GM12878 (cell line): ENCODE results near the gene ERCC2. TPM values are rescaled to one million over a fixed set of nuclear protein-coding genes. Genes with fewer than 3 reads are reported as not detected.

Experiments used
- ATAC-seq: fragments of 200-7000 bp; cut with Tn5 transposase; 3 replicates; pipeline ENCODE4 v1.9.1; 2020; ENCODE audit warnings: mild to moderate bottlenecking, moderate library complexity
- BruUV-seq: library from RNA; stranded (reverse); fragments of 400-500 nt; replicated peaks from 2 replicates; lab custom pipeline; 2021; lab: Mats Ljungman, UMichigan
- CTCF ChIA-PET: fragments of 300-600 bp; sonication (Branson Sonifier 250); formaldehyde crosslinking; extraction: SDS; loops from one replicate; lab custom pipeline; 2021; ENCODE audit warnings: inconsistent platforms; lab: Yijun Ruan, JAX
- POLR2A ChIA-PET: fragments of 350-600 bp; formaldehyde crosslinking; extraction: SDS; loops from one replicate; lab custom pipeline; 2021; ENCODE audit warnings: inconsistent platforms; lab: Charles Lee
- RAD21 ChIA-PET: fragments of 300-600 bp; sonication (Branson Sonifier 250); formaldehyde crosslinking; loops from one replicate; lab custom pipeline; 2023; ENCODE audit warnings: antibody characterized with exemption; ENCODE audit not compliant: unreplicated experiment; lab: Charles Lee
- SMC1A ChIA-PET: fragments of 300-600 bp; sonication (Branson Sonifier 250); formaldehyde crosslinking; loops from one replicate; lab custom pipeline; 2023; ENCODE audit not compliant: unreplicated experiment, uncharacterized antibody; lab: Charles Lee
- DNase-seq: peaks from one replicate; pipeline ENCODE4 v3.0.0-alpha.2; 2011; ENCODE audit warnings: low read depth, low spot score
- FAIRE-seq: peaks from 3 replicates; lab custom pipeline; 2011; peaks lifted over from hg19 to GRCh38; lab: Jason Lieb, UNC
- H2AFZ ChIP-seq: 2 replicates; pipeline ENCODE4 v1.6.0; 2011; ENCODE audit warnings: low read depth, low read length, control low read depth; ENCODE audit not compliant: control insufficient read depth
- H3K27ac ChIP-seq: 2 replicates; pipeline ENCODE4 v1.5.1; 2011; ENCODE audit warnings: control low read depth; ENCODE audit not compliant: control insufficient read depth, insufficient read depth
- H3K27me3 ChIP-seq, 2 experiments: replicated peaks in 1 of 2; 2 replicates each; pipeline versions ENCODE4 v1.6.0 to v1.6.1; 2011; ENCODE audit warnings: low read length in 1 of 2; ENCODE audit not compliant: control insufficient read depth in 2 of 2, insufficient read depth in 2 of 2
- H3K36me3 ChIP-seq, 2 experiments: 2 replicates each; pipeline ENCODE4 v1.5.1; 2011; ENCODE audit warnings: low read length in 1 of 2; ENCODE audit not compliant: control insufficient read depth in 2 of 2, insufficient read depth in 2 of 2
- H3K4me1 ChIP-seq: 2 replicates; pipeline ENCODE4 v1.6.1; 2011; ENCODE audit warnings: mild to moderate bottlenecking, low read length, moderate library complexity, mixed read lengths; ENCODE audit not compliant: control insufficient read depth, insufficient read depth
- H3K4me2 ChIP-seq: 2 replicates; pipeline ENCODE4 v1.6.0; 2011; ENCODE audit warnings: control low read depth; ENCODE audit not compliant: control insufficient read depth, insufficient read depth
- H3K4me3 ChIP-seq: fragments of 200-600 bp; sonication (generic); 2 replicates; pipeline ENCODE4 v1.5.1; 2016
- H3K79me2 ChIP-seq: 2 replicates; pipeline ENCODE4 v1.6.0; 2011; ENCODE audit warnings: low read length; ENCODE audit not compliant: control insufficient read depth, insufficient read depth
- H3K9ac ChIP-seq: 2 replicates; pipeline ENCODE4 v1.8.0; 2011; ENCODE audit warnings: low read length, control low read depth, mixed read lengths; ENCODE audit not compliant: control insufficient read depth, insufficient read depth
- H3K9me3 ChIP-seq: replicated peaks from 3 replicates; pipeline ENCODE4 v1.5.1; 2011; ENCODE audit warnings: mild to moderate bottlenecking, low read length; ENCODE audit not compliant: control insufficient read depth, insufficient read depth
- H4K20me1 ChIP-seq: 2 replicates; pipeline ENCODE4 v1.6.0; 2011; ENCODE audit not compliant: control insufficient read depth, insufficient read depth
- FOXM1 ChIP-seq: IDR thresholded peaks from 2 replicates; pipeline ENCODE4 v1.6.1; 2012; ENCODE audit warnings: low read depth, mild to moderate bottlenecking, inconsistent platforms, low read length, moderate library complexity
- MYB ChIP-seq: fragments of 150-350 bp; IDR thresholded peaks from 2 replicates; pipeline ENCODE4 v1.6.1; 2014; ENCODE audit warnings: mild to moderate bottlenecking, low read depth, low read length, borderline replicate concordance
- NFYB ChIP-seq: IDR thresholded peaks from 2 replicates; pipeline ENCODE4 v1.6.1; 2011; ENCODE audit warnings: low read depth, mild to moderate bottlenecking, low read length, improper control_type of control experiment, moderate library complexity; ENCODE audit not compliant: insufficient read depth
- PAX8 ChIP-seq: fragments of 450-650 bp; IDR thresholded peaks from 2 replicates; pipeline ENCODE4 v1.6.1; 2017; ENCODE audit warnings: mild to moderate bottlenecking, moderate library complexity
- POLR2A ChIP-seq: IDR thresholded peaks from 2 replicates; pipeline ENCODE4 v1.6.1; 2011; ENCODE audit warnings: low read depth, mild to moderate bottlenecking, low read length
- ZSCAN29 ChIP-seq: fragments of 450-650 bp; IDR thresholded peaks from 2 replicates; pipeline ENCODE4 v1.6.1; 2017; ENCODE audit warnings: mild to moderate bottlenecking, moderate library complexity
- ZZZ3 ChIP-seq: IDR thresholded peaks from 2 replicates; pipeline ENCODE4 v1.6.1; 2011; ENCODE audit warnings: low read depth; ENCODE audit not compliant: control insufficient read depth, insufficient read length
- whole genome bisulfite sequencing: methylation state at CpG from one replicate; pipeline ENCODE4 v1.1.6; 2016; ENCODE audit warnings: low lambda C conversion rate; ENCODE audit not compliant: insufficient replicate concordance, insufficient coverage; ENCODE audit errors: missing lambda C conversion rate; 5-methylcytosine and 5-hydroxymethylcytosine counted together
- in situ Hi-C: fragments of 300-500 bp; cut with MboI; formaldehyde crosslinking; loops from 9 replicates; pipeline ENCODE4 v1.14.3; 2018; ENCODE audit warnings: mixed read lengths
- intact Hi-C: fragments of 100-400 bp; cut with micrococcal nuclease; formaldehyde crosslinking; loops from one replicate; pipeline ENCODE4 v1.14.2; 2022; ENCODE audit not compliant: unreplicated experiment
- polyA plus RNA-seq, 11 experiments: library from polyadenylated mRNA; depleted of rRNA in 4 of 11; unstranded in 6 of 11; stranded (reverse) in 5 of 11; fragments of >200 nt; fragmentation: Nextera tagmentation in 4 of 11; fragmentation: Illumina TruSeq in 1 of 11; extraction: Ambion mirVana in 4 of 11; extraction: Trizol in 1 of 11; gene quantifications; 1 replicate in 1 of 11; 2 replicates in 10 of 11; pipeline versions ENCODE4 v1.2.1 to v1.2.3, GENCODE V29; 2011 to 2016; ENCODE audit warnings: inconsistent platforms in 2 of 11, missing spikeins in 2 of 11, low read depth in 1 of 11
- total RNA-seq, 4 experiments: library from RNA; depleted of rRNA in 3 of 4; stranded (reverse); fragments of >200 nt in 3 of 4; fragmentation: Illumina TruSeq in 1 of 4; extraction: Trizol in 1 of 4; gene quantifications; 2 replicates each; pipeline versions ENCODE4 v1.2.1 to v1.2.3, GENCODE V29; 2013 to 2021
- TF ChIP-seq, protein P1 (sequence below): fragments of 450-650 bp; conservative IDR thresholded peaks from 2 replicates; pipeline ENCODE4 v1.6.1; 2017; ENCODE audit warnings: mild to moderate bottlenecking, moderate library complexity

The ERCC2 gene
- total and polyA plus RNA-seq, 10 of the 15 experiments (the other 5 are each of a cell fraction or from before 2014, with no cell fraction given), result 1.3 to 40.1 (median 15.6) TPM

DNA sequence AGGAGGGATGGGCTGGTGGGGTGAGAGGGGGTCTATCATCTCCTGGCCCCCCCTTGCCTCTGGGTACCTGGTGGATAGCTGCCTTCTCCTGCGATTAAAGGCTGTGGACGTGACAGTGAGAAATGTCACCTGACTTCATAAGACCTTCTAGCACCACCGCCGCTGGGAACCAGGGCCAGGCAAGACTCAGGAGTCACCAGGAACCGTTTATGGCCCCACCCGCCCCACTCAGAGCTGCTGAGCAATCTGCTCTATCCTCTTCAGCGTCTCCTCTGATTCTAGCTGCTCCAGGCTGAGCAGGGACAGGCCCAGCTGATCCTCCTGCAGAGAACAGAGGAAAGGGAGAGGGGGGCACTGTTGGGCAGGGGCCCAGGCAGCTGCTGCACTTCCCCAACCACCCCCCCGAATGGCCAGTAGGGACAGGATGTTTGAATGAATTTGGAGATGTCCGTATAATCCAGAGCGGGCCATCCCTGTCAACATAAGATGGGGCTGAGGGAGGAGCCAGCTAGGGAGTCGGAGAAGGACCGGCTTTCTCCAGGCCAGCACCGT lies 18.9 kb downstream of the ERCC2 start:
- Histone ChIP-seq H3K27me3 (no peaks in the 10 kb centered on the region), H3K4me1 (no peaks in the 10 kb centered on the region), H3K9me3 (no peaks in the 10 kb centered on the region), H3K36me3 (peaks cover 3 to 5% of the 10 kb centered on the region in 2 experiments), H3K9ac (no peak overlapping the region), H3K79me2 (no peaks in the 10 kb centered on the region), H2AFZ (no peak overlapping the region), H3K27ac (no peak overlapping the region), H3K4me3 (no peak overlapping the region), H4K20me1 (no peaks in the 10 kb centered on the region), H3K4me2 (no peak overlapping the region)
- BruUV-seq, result no TSS peak
- ATAC-seq, result no peak
- RAD21 ChIA-PET, result no interaction called here
- in situ Hi-C loops (no loop called here), intact Hi-C loops (no loop called here)
- POLR2A ChIA-PET, result interaction anchor here (0.5 kb wide), 2 partner anchors 70 to 74 kb away, joined by 3 read pairs; no protein-coding TSS in a partner anchor
- DNase-seq, result no peak
- TF ChIP-seq ZSCAN29, result no peak
- no peak; the same call in 1 of the 2 replicates for TF ChIP-seq POLR2A
- no peak for TF ChIP-seq NFYB
- no peak for TF ChIP-seq FOXM1
- TF ChIP-seq ZZZ3, result no peak
- TF ChIP-seq MYB, result no peak
- TF ChIP-seq PAX8, result no peak
- TF ChIP-seq, protein P1, sequence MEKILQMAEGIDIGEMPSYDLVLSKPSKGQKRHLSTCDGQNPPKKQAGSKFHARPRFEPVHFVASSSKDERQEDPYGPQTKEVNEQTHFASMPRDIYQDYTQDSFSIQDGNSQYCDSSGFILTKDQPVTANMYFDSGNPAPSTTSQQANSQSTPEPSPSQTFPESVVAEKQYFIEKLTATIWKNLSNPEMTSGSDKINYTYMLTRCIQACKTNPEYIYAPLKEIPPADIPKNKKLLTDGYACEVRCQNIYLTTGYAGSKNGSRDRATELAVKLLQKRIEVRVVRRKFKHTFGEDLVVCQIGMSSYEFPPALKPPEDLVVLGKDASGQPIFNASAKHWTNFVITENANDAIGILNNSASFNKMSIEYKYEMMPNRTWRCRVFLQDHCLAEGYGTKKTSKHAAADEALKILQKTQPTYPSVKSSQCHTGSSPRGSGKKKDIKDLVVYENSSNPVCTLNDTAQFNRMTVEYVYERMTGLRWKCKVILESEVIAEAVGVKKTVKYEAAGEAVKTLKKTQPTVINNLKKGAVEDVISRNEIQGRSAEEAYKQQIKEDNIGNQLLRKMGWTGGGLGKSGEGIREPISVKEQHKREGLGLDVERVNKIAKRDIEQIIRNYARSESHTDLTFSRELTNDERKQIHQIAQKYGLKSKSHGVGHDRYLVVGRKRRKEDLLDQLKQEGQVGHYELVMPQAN, result no peak
- WGBS, result 79% methylated on average over 13 of the region's 13 CpGs
- CTCF ChIA-PET, result no interaction called here
- FAIRE-seq, result no peak
- SMC1A ChIA-PET, result no interaction called here
